SU-DHL-6 (cell line): ENCODE data around the gene NCOA6.

Experiments used
- CTCF ChIP-seq: fragments of 200-600 bp; sonication (generic); IDR thresholded peaks from one replicate; pipeline ENCODE4 v1.5.1; 2017; ENCODE audit warnings: antibody characterized with exemption, mild to moderate bottlenecking, low read length, moderate library complexity; ENCODE audit not compliant: insufficient read depth, poor library complexity, severe bottlenecking
- EZH2phosphoT487 ChIP-seq: fragments of 200-600 bp; sonication (generic), shearing (Covaris generic); conservative IDR thresholded peaks from 2 replicates; pipeline ENCODE4 v1.6.1; 2018; ENCODE audit warnings: mild to moderate bottlenecking, antibody characterized with exemption, low read length, moderate library complexity, mixed read lengths

GRCh38 chr20:34755367-34755766, 70.1 kb downstream of the NCOA6 start:
- TF ChIP-seq CTCF (no peak), EZH2phosphoT487 (no peak)
